DOHH2 (cell line): ENCODE data around the gene BMP15.

Experiments used
- H3F3A ChIP-seq: fragments of 200-600 bp; sonication (generic), shearing (Covaris generic); 2 replicates; pipeline ENCODE4 v1.6.0; 2016; ENCODE audit warnings: antibody characterized with exemption, mild to moderate bottlenecking; ENCODE audit not compliant: control insufficient read depth, insufficient read depth
- H3K27ac ChIP-seq: fragments of 200-600 bp; sonication (generic); 2 replicates; pipeline ENCODE4 v1.5.1; 2014; ENCODE audit warnings: low read depth, mild to moderate bottlenecking, low read length, moderate library complexity
- H3K27me3 ChIP-seq: fragments of 200-600 bp; sonication (generic); 2 replicates; pipeline ENCODE4 v1.6.1; 2014; ENCODE audit warnings: mild to moderate bottlenecking, low read length, mixed read lengths; ENCODE audit not compliant: control insufficient read depth
- H3K36me3 ChIP-seq: fragments of 200-600 bp; sonication (generic); 2 replicates; pipeline ENCODE4 v1.6.1; 2014; ENCODE audit warnings: mild to moderate bottlenecking, low read length, moderate library complexity, mixed read lengths; ENCODE audit not compliant: control insufficient read depth
- H3K4me1 ChIP-seq: fragments of 200-600 bp; sonication (generic); 2 replicates; pipeline ENCODE4 v1.6.1; 2014; ENCODE audit warnings: mild to moderate bottlenecking, low read length, mixed read lengths; ENCODE audit not compliant: control insufficient read depth
- H3K4me2 ChIP-seq: fragments of 200-600 bp; sonication (generic); 2 replicates; pipeline ENCODE4 v1.6.0; 2014; ENCODE audit warnings: mild to moderate bottlenecking, low read length, moderate library complexity
- H3K4me3 ChIP-seq: fragments of 200-600 bp; sonication (generic); 2 replicates; pipeline ENCODE4 v1.5.1; 2014; ENCODE audit warnings: mild to moderate bottlenecking, low read length, mixed read lengths
- H3K79me2 ChIP-seq: fragments of 200-600 bp; sonication (generic); 2 replicates; pipeline ENCODE4 v1.6.1; 2014; ENCODE audit warnings: mild to moderate bottlenecking, low read length, mixed read lengths; ENCODE audit not compliant: control insufficient read depth
- H3K9me2 ChIP-seq: fragments of 200-600 bp; sonication (generic); replicated peaks from 2 replicates; pipeline ENCODE4 v1.6.1; 2014; ENCODE audit warnings: mild to moderate bottlenecking, low read length, mixed read lengths; ENCODE audit not compliant: control insufficient read depth
- H3K9me3 ChIP-seq: fragments of 200-600 bp; sonication (generic); 2 replicates; pipeline ENCODE4 v1.6.1; 2014; ENCODE audit warnings: antibody characterized with exemption, low read length, mixed read lengths; ENCODE audit not compliant: control insufficient read depth, insufficient read depth
- H4K20me1 ChIP-seq: fragments of 200-600 bp; sonication (generic); 2 replicates; pipeline ENCODE4 v1.6.0; 2014; ENCODE audit warnings: low read depth, mild to moderate bottlenecking, antibody characterized with exemption, low read length, moderate library complexity; ENCODE audit not compliant: control insufficient read depth, insufficient read depth
- EZH2phosphoT487 ChIP-seq: fragments of 200-600 bp; sonication (generic); IDR thresholded peaks from 2 replicates; pipeline ENCODE4 v1.6.1; 2017; ENCODE audit warnings: borderline replicate concordance, mild to moderate bottlenecking, antibody characterized with exemption, low read length, moderate library complexity, mixed read lengths
- TF ChIP-seq, protein P1 (sequence below): fragments of 200-600 bp; sonication (generic); IDR thresholded peaks from one replicate; pipeline ENCODE4 v1.5.1; 2014; ENCODE audit warnings: antibody characterized with exemption, mild to moderate bottlenecking, low read depth, low read length; ENCODE audit not compliant: poor library complexity, severe bottlenecking

The BMP15 gene

DNA sequence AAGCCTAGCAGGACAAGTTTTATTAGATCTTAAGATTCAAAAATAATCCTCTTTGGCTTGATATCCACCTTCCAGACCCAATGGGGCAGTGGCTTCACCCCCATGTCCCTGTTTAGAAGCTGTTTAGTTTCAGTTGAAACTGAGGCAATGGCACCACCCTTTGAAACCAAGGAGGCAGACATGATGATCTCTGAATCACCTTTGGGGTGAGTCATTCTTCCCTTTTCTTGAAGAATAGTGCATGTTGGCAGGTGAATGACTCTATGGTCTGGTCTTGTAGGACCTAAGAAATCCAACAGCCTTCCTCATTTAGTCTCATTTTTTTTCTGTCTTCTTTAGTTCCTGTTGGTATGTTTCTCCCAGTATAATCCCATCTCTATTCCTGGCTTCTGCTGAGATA lies 29.5 kb upstream of the BMP15 start:
- H3K79me2 ChIP-seq: no peaks in the 10 kb centered on the region
- H3K36me3 ChIP-seq: no peaks in the 10 kb centered on the region
- TF ChIP-seq, protein P1, sequence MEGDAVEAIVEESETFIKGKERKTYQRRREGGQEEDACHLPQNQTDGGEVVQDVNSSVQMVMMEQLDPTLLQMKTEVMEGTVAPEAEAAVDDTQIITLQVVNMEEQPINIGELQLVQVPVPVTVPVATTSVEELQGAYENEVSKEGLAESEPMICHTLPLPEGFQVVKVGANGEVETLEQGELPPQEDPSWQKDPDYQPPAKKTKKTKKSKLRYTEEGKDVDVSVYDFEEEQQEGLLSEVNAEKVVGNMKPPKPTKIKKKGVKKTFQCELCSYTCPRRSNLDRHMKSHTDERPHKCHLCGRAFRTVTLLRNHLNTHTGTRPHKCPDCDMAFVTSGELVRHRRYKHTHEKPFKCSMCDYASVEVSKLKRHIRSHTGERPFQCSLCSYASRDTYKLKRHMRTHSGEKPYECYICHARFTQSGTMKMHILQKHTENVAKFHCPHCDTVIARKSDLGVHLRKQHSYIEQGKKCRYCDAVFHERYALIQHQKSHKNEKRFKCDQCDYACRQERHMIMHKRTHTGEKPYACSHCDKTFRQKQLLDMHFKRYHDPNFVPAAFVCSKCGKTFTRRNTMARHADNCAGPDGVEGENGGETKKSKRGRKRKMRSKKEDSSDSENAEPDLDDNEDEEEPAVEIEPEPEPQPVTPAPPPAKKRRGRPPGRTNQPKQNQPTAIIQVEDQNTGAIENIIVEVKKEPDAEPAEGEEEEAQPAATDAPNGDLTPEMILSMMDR: no peak
- no peak for TF ChIP-seq EZH2phosphoT487
- no peaks in the 10 kb centered on the region for H4K20me1 ChIP-seq
- H3K4me2 ChIP-seq: no peak overlapping the region
- H3F3A ChIP-seq: no peaks in the 10 kb centered on the region
- no peak overlapping the region for H3K27ac ChIP-seq
- no peaks in the 10 kb centered on the region for H3K9me3 ChIP-seq
- H3K27me3 ChIP-seq: no peaks in the 10 kb centered on the region
- no peaks in the 10 kb centered on the region for H3K4me1 ChIP-seq
- H3K4me3 ChIP-seq: no peak overlapping the region
- no peaks in the 10 kb centered on the region for H3K9me2 ChIP-seq

GRCh38 chrX:50888884-50889283 lies 21.7 kb upstream of the BMP15 start:
- H3K4me3 ChIP-seq: no peak overlapping the region
- H3K4me2 ChIP-seq: no peak overlapping the region
- no peaks in the 10 kb centered on the region for H3K79me2 ChIP-seq
- no peaks in the 10 kb centered on the region for H3K9me2 ChIP-seq
- no peaks in the 10 kb centered on the region for H3K36me3 ChIP-seq
- no peaks in the 10 kb centered on the region for H3K9me3 ChIP-seq
- no peak overlapping the region for H3K27ac ChIP-seq
- no peaks in the 10 kb centered on the region for H4K20me1 ChIP-seq
- no peaks in the 10 kb centered on the region for H3K4me1 ChIP-seq
- TF ChIP-seq EZH2phosphoT487: no peak
- TF ChIP-seq, protein P1: no peak
- no peaks in the 10 kb centered on the region for H3F3A ChIP-seq
- H3K27me3 ChIP-seq: no peaks in the 10 kb centered on the region

- Histone ChIP-seq H3K27me3 (no peaks in the 10 kb centered on the region), H3K9me2 (no peaks in the 10 kb centered on the region), H3K4me3 (no peak overlapping the region), H4K20me1 (no peaks in the 10 kb centered on the region), H3K9me3 (no peaks in the 10 kb centered on the region), H3K36me3 (no peaks in the 10 kb centered on the region), H3K27ac (no peak overlapping the region), H3F3A (no peaks in the 10 kb centered on the region), H3K4me1 (no peaks in the 10 kb centered on the region), H3K4me2 (no peak overlapping the region), H3K79me2 (no peaks in the 10 kb centered on the region)
- TF ChIP-seq, protein P1: no peak
- no peak for TF ChIP-seq EZH2phosphoT487
Measured at GRCh38 chrX:50889582-50889981, 21.0 kb upstream of the BMP15 start.

DNA sequence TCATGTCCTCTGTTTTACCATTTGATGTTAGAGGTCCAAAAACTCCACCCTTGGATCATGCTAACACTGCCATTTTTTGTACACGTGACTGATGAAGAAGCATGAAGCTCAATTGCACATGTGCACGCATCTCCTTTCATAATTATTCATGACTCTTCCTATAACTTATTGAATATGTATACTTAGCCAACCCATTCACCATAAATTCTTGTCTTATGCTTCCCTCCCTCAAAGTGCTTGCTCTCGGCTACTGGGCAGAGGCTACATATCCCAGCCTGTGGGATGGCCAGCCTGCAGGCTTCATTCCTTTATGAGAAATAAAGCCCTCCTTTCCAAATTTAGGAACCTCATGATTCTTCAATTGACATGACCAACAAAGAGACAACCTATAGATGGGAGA lies 17.5 kb upstream of the BMP15 start:
- Histone ChIP-seq H3K27ac (no peak overlapping the region), H3K9me3 (no peaks in the 10 kb centered on the region), H3F3A (no peaks in the 10 kb centered on the region), H3K4me1 (no peaks in the 10 kb centered on the region), H3K9me2 (no peaks in the 10 kb centered on the region), H3K27me3 (no peaks in the 10 kb centered on the region), H3K36me3 (no peaks in the 10 kb centered on the region), H3K4me3 (no peak overlapping the region), H3K4me2 (no peak overlapping the region), H4K20me1 (no peaks in the 10 kb centered on the region), H3K79me2 (no peaks in the 10 kb centered on the region)
- TF ChIP-seq EZH2phosphoT487: no peak
- TF ChIP-seq, protein P1: no peak
